Panc1 (cell line): ENCODE data around the gene LRRC1. TPM values are rescaled to one million over a fixed set of nuclear protein-coding genes. Genes with fewer than 3 reads are reported as not detected.

ENCODE experiments used
- ATAC-seq: fragments of 200-7000 bp; cut with Tn5 transposase; 2 replicates; pipeline ENCODE4 v1.9.1; 2020; ENCODE audit warnings: mild to moderate bottlenecking, moderate library complexity
- BruUV-seq: library from RNA; stranded (reverse); fragments of 400-500 nt; replicated peaks from 2 replicates; lab custom pipeline; 2021; lab: Mats Ljungman, UMichigan
- CTCF ChIA-PET: fragments of 300-600 bp; sonication (Branson Sonifier 250); formaldehyde crosslinking; loops from one replicate; lab custom pipeline; 2022; ENCODE audit warnings: antibody characterized with exemption; lab: Charles Lee
- POLR2A ChIA-PET: fragments of 300-600 bp; sonication (Branson Sonifier 250); formaldehyde crosslinking; loops from one replicate; lab custom pipeline; 2022; ENCODE audit warnings: antibody characterized with exemption; lab: Charles Lee
- DNase-seq: peaks from one replicate; pipeline ENCODE4 v3.0.0-alpha.2; 2010; ENCODE audit warnings: low read depth, low spot score
- H3K27ac ChIP-seq: 2 replicates; pipeline ENCODE4 v1.5.1; 2011; ENCODE audit warnings: mild to moderate bottlenecking, low read length, inconsistent platforms
- H3K27me3 ChIP-seq: fragments of 200-500 bp; sonication (Bioruptor generic); 2 replicates; pipeline ENCODE4 v1.6.0; 2014; ENCODE audit warnings: low read length, inconsistent platforms; ENCODE audit not compliant: control insufficient read depth, insufficient read depth
- H3K36me3 ChIP-seq: fragments of 200-500 bp; sonication (Bioruptor generic); 2 replicates; pipeline ENCODE4 v1.5.1; 2014; ENCODE audit warnings: inconsistent platforms, mild to moderate bottlenecking, low read length, moderate library complexity; ENCODE audit not compliant: control insufficient read depth, insufficient read depth
- H3K4me1 ChIP-seq: 2 replicates; pipeline ENCODE4 v1.5.1; 2011; ENCODE audit warnings: inconsistent platforms, mild to moderate bottlenecking, low read length, moderate library complexity; ENCODE audit not compliant: control insufficient read depth, insufficient read depth
- H3K4me3 ChIP-seq, 2 experiments: 2 replicates each; pipeline ENCODE4 v1.5.1; 2011 to 2012; ENCODE audit warnings: low read depth in 2 of 2, low read length in 2 of 2, mild to moderate bottlenecking in 2 of 2, inconsistent platforms in 1 of 2, moderate library complexity in 1 of 2
- H3K9me3 ChIP-seq: fragments of 200-500 bp; sonication (Bioruptor generic); 2 replicates; pipeline ENCODE4 v1.5.1; 2014; ENCODE audit warnings: low read depth, mild to moderate bottlenecking, inconsistent platforms, low read length, moderate library complexity; ENCODE audit not compliant: control insufficient read depth, insufficient read depth
- CTCF ChIP-seq: fragments of 450-650 bp; IDR thresholded peaks from 2 replicates; pipeline ENCODE4 v1.5.1; 2017; ENCODE audit warnings: mild to moderate bottlenecking
- POLR2AphosphoS5 ChIP-seq: IDR thresholded peaks from 2 replicates; pipeline ENCODE4 v1.6.1; 2012; ENCODE audit warnings: mild to moderate bottlenecking, low read depth, low read length, moderate library complexity
- REST ChIP-seq, 2 experiments: IDR thresholded peaks; 2 replicates each; pipeline ENCODE4 v1.6.1; 2011 to 2012; ENCODE audit warnings: low read depth in 2 of 2, control low read depth in 1 of 2, low read length in 1 of 2, mild to moderate bottlenecking in 1 of 2, moderate library complexity in 1 of 2; ENCODE audit not compliant: insufficient read depth in 1 of 2
- SIN3A ChIP-seq: IDR thresholded peaks from 2 replicates; pipeline ENCODE4 v1.6.1; 2012; ENCODE audit warnings: low read depth, mild to moderate bottlenecking, low read length, moderate library complexity, borderline replicate concordance; ENCODE audit not compliant: insufficient read depth
- TCF7L2 ChIP-seq: IDR thresholded peaks from 2 replicates; pipeline ENCODE4 v1.6.1; 2011; ENCODE audit warnings: mild to moderate bottlenecking, low read depth, low read length, inconsistent platforms
- in situ Hi-C: cut with HindIII; loops from 2 replicates; pipeline ENCODE4 v1.10.0; 2016; ENCODE audit warnings: low sequenced_read_pairs, low pct_unique_long_range_greater_than_20kb
- intact Hi-C: fragments of 100-400 bp; cut with micrococcal nuclease; formaldehyde crosslinking; loops from one replicate; pipeline ENCODE4 v1.10.0; 2022; ENCODE audit not compliant: unreplicated experiment
- total RNA-seq: library from RNA; stranded (reverse); gene quantifications from one replicate; pipeline ENCODE4 v1.2.1, GENCODE V29; 2021; ENCODE audit not compliant: unreplicated experiment

The LRRC1 gene
- total RNA-seq, 1 experiment from 2014 or later: 13.8 TPM

GRCh38 chr6:53947780-53948179 is 153.0 kb downstream of the LRRC1 start:
- H3K36me3 ChIP-seq: no peaks in the 10 kb centered on the region
- H3K27ac ChIP-seq: no peak overlapping the region
- in situ Hi-C loops: no loop called here
- TF ChIP-seq SIN3A: no peak
- TF ChIP-seq POLR2AphosphoS5: no peak
- no peak for TF ChIP-seq TCF7L2
- TF ChIP-seq CTCF: no peak
- TF ChIP-seq REST (IDR thresholded peaks at IDR 0.05; ENCODE audit: insufficient read depth in 1 of 2, low read depth in 2 of 2, low read length in 1 of 2): no peak
- H3K27me3 ChIP-seq: no peaks in the 10 kb centered on the region
- no peaks in the 10 kb centered on the region for H3K9me3 ChIP-seq
- POLR2A ChIA-PET: no interaction called here
- H3K4me1 ChIP-seq: no peaks in the 10 kb centered on the region
- no peak for ATAC-seq
- DNase-seq: no peak
- intact Hi-C loops: no loop called here
- CTCF ChIA-PET: no interaction called here
- no TSS peak for BruUV-seq
- H3K4me3 ChIP-seq: no peak overlapping the region

GRCh38 chr6:53951383-53951782 is 156.6 kb downstream of the LRRC1 start:
- in situ Hi-C loops (no loop called here), intact Hi-C loops (no loop called here)
- ChIA-PET CTCF (no interaction called here), POLR2A (no interaction called here)
- no peak overlapping the region for H3K27ac ChIP-seq
- BruUV-seq: no TSS peak
- no peak for DNase-seq
- no peaks in the 10 kb centered on the region for H3K36me3 ChIP-seq
- H3K9me3 ChIP-seq: no peaks in the 10 kb centered on the region
- no peak overlapping the region for H3K4me3 ChIP-seq
- H3K27me3 ChIP-seq: no peaks in the 10 kb centered on the region; the same call in 1 of the 2 replicates
- ATAC-seq: no peak
- H3K4me1 ChIP-seq: peaks cover 2% of the 10 kb centered on the region; the same call in 1 of the 2 replicates
- TF ChIP-seq CTCF (no peak), POLR2AphosphoS5 (no peak), TCF7L2 (no peak), SIN3A (no peak), REST (IDR thresholded peaks at IDR 0.05; ENCODE audit: insufficient read depth in 1 of 2, low read depth in 2 of 2, low read length in 1 of 2) (no peak)
